H1 (cell line): Measurements from ENCODE around the gene CELSR3. TPM values are rescaled to one million over a fixed set of nuclear protein-coding genes. Genes with fewer than 3 reads are reported as not detected.

Experiments
- CTCF ChIA-PET: fragments of 300-600 bp; sonication (Branson Sonifier 250); formaldehyde crosslinking; loops from one replicate; lab custom pipeline; 2021; ENCODE audit not compliant: partially characterized antibody; lab: Charles Lee
- POLR2A ChIA-PET: fragments of 300-600 bp; sonication (Branson Sonifier 250); formaldehyde crosslinking; loops from one replicate; lab custom pipeline; 2021; ENCODE audit warnings: inconsistent platforms; ENCODE audit not compliant: partially characterized antibody; lab: Charles Lee
- DNase-seq, 2 experiments: peaks; one replicate each; pipeline versions ENCODE4 v3.0.0 to v3.0.0-alpha.2; 2010 to 2022; ENCODE audit warnings: low spot score in 2 of 2, low read depth in 1 of 2, mixed read lengths in 1 of 2
- FAIRE-seq: peaks from 2 replicates; lab custom pipeline; 2011; peaks lifted over from hg19 to GRCh38; lab: Jason Lieb, UNC
- H2AFZ ChIP-seq: 2 replicates; pipeline ENCODE4 v1.8.1; 2012; ENCODE audit warnings: low read length, inconsistent platforms
- H2AK5ac ChIP-seq: 2 replicates; pipeline ENCODE4 v1.6.1; 2013; ENCODE audit warnings: low read depth, low read length
- H2BK120ac ChIP-seq: replicated peaks from 2 replicates; pipeline ENCODE3; 2013; ENCODE audit warnings: low read depth, low read length, inconsistent platforms
- H2BK12ac ChIP-seq: 2 replicates; pipeline ENCODE4 v1.6.1; 2013; ENCODE audit warnings: low read depth, low read length
- H2BK15ac ChIP-seq: 2 replicates; pipeline ENCODE4 v1.6.1; 2013; ENCODE audit warnings: low read length
- H2BK20ac ChIP-seq: 2 replicates; pipeline ENCODE4 v1.6.1; 2013; ENCODE audit warnings: low read length
- H2BK5ac ChIP-seq: 2 replicates; pipeline ENCODE4 v1.6.1; 2013; ENCODE audit warnings: low read depth, low read length
- H3K14ac ChIP-seq: 2 replicates; pipeline ENCODE4 v1.6.1; 2013; ENCODE audit warnings: inconsistent platforms; ENCODE audit not compliant: insufficient read length
- H3K18ac ChIP-seq: 2 replicates; pipeline ENCODE4 v1.6.1; 2013; ENCODE audit warnings: low read length; ENCODE audit errors: extremely low read depth
- H3K23ac ChIP-seq: 2 replicates; pipeline ENCODE4 v1.6.1; 2013; ENCODE audit warnings: inconsistent platforms; ENCODE audit not compliant: insufficient read length
- H3K23me2 ChIP-seq: 2 replicates; pipeline ENCODE4 v1.6.1; 2013; ENCODE audit warnings: low read depth, low read length
- H3K27ac ChIP-seq: 2 replicates; pipeline ENCODE4 v1.6.1; 2011; ENCODE audit warnings: low read depth, low read length, inconsistent platforms
- H3K27me3 ChIP-seq, 4 experiments: replicated peaks in 1 of 4; 1 replicate in 1 of 4; 2 replicates in 3 of 4; pipeline versions ENCODE4 v1.6.1 to v1.8.1; 2011 to 2013; ENCODE audit warnings: low read length in 3 of 4, mild to moderate bottlenecking in 3 of 4, inconsistent platforms in 2 of 4, mixed read lengths in 2 of 4, moderate library complexity in 1 of 4; ENCODE audit not compliant: control insufficient read depth in 3 of 4, insufficient read depth in 3 of 4; ENCODE audit errors: extremely low read depth in 1 of 4
- H3K36me3 ChIP-seq, 4 experiments: 2 replicates each; pipeline versions ENCODE4 v1.6.1 to v1.8.1; 2011 to 2013; ENCODE audit warnings: mild to moderate bottlenecking in 4 of 4, low read length in 3 of 4, moderate library complexity in 2 of 4, control low read depth in 1 of 4, inconsistent platforms in 1 of 4; ENCODE audit not compliant: insufficient read depth in 4 of 4, control insufficient read depth in 2 of 4
- H3K4ac ChIP-seq: replicated peaks from 2 replicates; pipeline ENCODE3; 2013; ENCODE audit warnings: low read length, low read depth, mixed read lengths, inconsistent platforms; ENCODE audit not compliant: insufficient read length
- H3K4me1 ChIP-seq, 4 experiments: replicated peaks in 1 of 4; 1 replicate in 1 of 4; 2 replicates in 3 of 4; pipeline versions ENCODE4 v1.6.1 to v1.8.1; 2011 to 2013; ENCODE audit warnings: low read length in 3 of 4, inconsistent platforms in 2 of 4, mixed read lengths in 1 of 4; ENCODE audit not compliant: insufficient read depth in 4 of 4, control insufficient read depth in 3 of 4
- H3K4me2 ChIP-seq, 2 experiments: 2 replicates each; pipeline versions ENCODE4 v1.6.1 to v1.8.1; 2011 to 2013; ENCODE audit warnings: low read depth in 2 of 2, low read length in 2 of 2, control low read depth in 1 of 2, inconsistent platforms in 1 of 2, mild to moderate bottlenecking in 1 of 2; ENCODE audit not compliant: insufficient read depth in 1 of 2
- H3K4me3 ChIP-seq, 4 experiments: fragments of 200-600, 300-600 bp in 1 of 4; sonication (generic), shearing (Covaris generic), sonication (Bioruptor Twin) in 1 of 4; 2 replicates each; pipeline versions ENCODE4 v1.5.1 to v1.8.1; 2011 to 2016; ENCODE audit warnings: low read length in 4 of 4, low read depth in 3 of 4, control low read depth in 2 of 4, inconsistent platforms in 2 of 4, mild to moderate bottlenecking in 2 of 4, mixed read lengths in 1 of 4, moderate library complexity in 1 of 4; ENCODE audit not compliant: insufficient read depth in 2 of 4; ENCODE audit errors: extremely low read depth in 1 of 4
- H3K56ac ChIP-seq: replicated peaks from 2 replicates; pipeline ENCODE3; 2013; ENCODE audit warnings: low read depth, mild to moderate bottlenecking, mixed read lengths, low read length, inconsistent platforms; ENCODE audit not compliant: insufficient read length
- H3K79me1 ChIP-seq: 2 replicates; pipeline ENCODE4 v1.6.1; 2013; ENCODE audit warnings: low read depth, low read length, control low read depth
- H3K79me2 ChIP-seq, 2 experiments: 2 replicates each; pipeline versions ENCODE4 v1.6.1 to v1.8.1; 2012 to 2013; ENCODE audit warnings: low read length in 2 of 2, mild to moderate bottlenecking in 2 of 2, inconsistent platforms in 1 of 2; ENCODE audit not compliant: insufficient read depth in 2 of 2, control insufficient read depth in 1 of 2
- H3K9ac ChIP-seq, 4 experiments: replicated peaks in 1 of 4; 1 replicate in 1 of 4; 2 replicates in 3 of 4; pipeline versions ENCODE4 v1.6.1 to v1.8.1; 2011 to 2013; ENCODE audit warnings: low read depth in 3 of 4, low read length in 3 of 4, control low read depth in 2 of 4, mild to moderate bottlenecking in 2 of 4, moderate library complexity in 2 of 4, inconsistent platforms in 1 of 4; ENCODE audit errors: extremely low read depth in 1 of 4
- H3K9me3 ChIP-seq, 2 experiments: 2 replicates each; pipeline versions ENCODE4 v1.6.1 to v1.8.1; 2012 to 2013; ENCODE audit warnings: mild to moderate bottlenecking in 2 of 2, moderate library complexity in 2 of 2, control low read depth in 1 of 2, inconsistent platforms in 1 of 2, low read depth in 1 of 2, low read length in 1 of 2, mixed read lengths in 1 of 2; ENCODE audit not compliant: insufficient read depth in 2 of 2
- H4K20me1 ChIP-seq, 2 experiments: replicated peaks in 1 of 2; 2 replicates each; pipeline versions ENCODE3 to v1.8.1; 2011 to 2013; ENCODE audit warnings: inconsistent platforms in 2 of 2, low read length in 2 of 2, mild to moderate bottlenecking in 1 of 2; ENCODE audit not compliant: insufficient read depth in 2 of 2, control insufficient read depth in 1 of 2
- H4K5ac ChIP-seq: 2 replicates; pipeline ENCODE4 v1.6.1; 2013; ENCODE audit warnings: low read length, low read depth, mixed read lengths, inconsistent platforms; ENCODE audit not compliant: insufficient read length
- H4K8ac ChIP-seq: 2 replicates; pipeline ENCODE4 v1.8.0; 2013; ENCODE audit warnings: mild to moderate bottlenecking, moderate library complexity, low read length, inconsistent platforms; ENCODE audit not compliant: insufficient read depth; ENCODE audit errors: extremely low read depth
- H4K91ac ChIP-seq: replicated peaks from 2 replicates; pipeline ENCODE3; 2013; ENCODE audit warnings: low read length, mixed read lengths, inconsistent platforms; ENCODE audit not compliant: insufficient read length
- BACH1 ChIP-seq: IDR thresholded peaks from 2 replicates; pipeline ENCODE4 v1.6.1; 2012; ENCODE audit warnings: low read length, improper control_type of control experiment
- CBX5 ChIP-seq: fragments of 300-800, 300-1000 bp; sonication (generic); IDR thresholded peaks from 2 replicates; pipeline ENCODE4 v1.7.1; 2016; ENCODE audit warnings: antibody characterized with exemption, low read length, low read depth
- CBX8 ChIP-seq: fragments of 300-800, 300-1000 bp; sonication (generic); IDR thresholded peaks from 2 replicates; pipeline ENCODE4 v1.7.1; 2016; ENCODE audit warnings: low read depth, low read length, borderline replicate concordance
- CEBPB ChIP-seq: IDR thresholded peaks from 2 replicates; pipeline ENCODE4 v1.6.1; 2012; ENCODE audit warnings: low read depth, low read length
- FOSL1 ChIP-seq: IDR thresholded peaks from 2 replicates; pipeline ENCODE4 v1.6.1; 2011; ENCODE audit warnings: mild to moderate bottlenecking, low read depth, low read length, moderate library complexity; ENCODE audit not compliant: insufficient read depth
- GABPA ChIP-seq: IDR thresholded peaks from 2 replicates; pipeline ENCODE4 v1.6.1; 2011; ENCODE audit warnings: mild to moderate bottlenecking, low read length, moderate library complexity, borderline replicate concordance; ENCODE audit not compliant: insufficient read depth
- JUN ChIP-seq: IDR thresholded peaks from 2 replicates; pipeline ENCODE4 v1.6.1; 2011; ENCODE audit warnings: low read depth, mild to moderate bottlenecking, improper control_type of control experiment, low read length
- PHF8 ChIP-seq: fragments of 200-600 bp; sonication (generic); conservative IDR thresholded peaks from 2 replicates; pipeline ENCODE4 v1.7.1; 2012; ENCODE audit warnings: low read depth, mild to moderate bottlenecking, inconsistent platforms, low read length, moderate library complexity
- RBBP5 ChIP-seq: IDR thresholded peaks from 2 replicates; pipeline ENCODE4 v1.7.1; 2012; ENCODE audit warnings: low read depth, mild to moderate bottlenecking, inconsistent platforms, low read length, moderate library complexity, borderline replicate concordance
- SIN3A ChIP-seq, 2 experiments: IDR thresholded peaks in 1 of 2; conservative IDR thresholded peaks in 1 of 2; 2 replicates each; pipeline ENCODE4 v1.6.1; 2011 to 2012; ENCODE audit warnings: low read length in 2 of 2, improper control_type of control experiment in 1 of 2, low read depth in 1 of 2, mild to moderate bottlenecking in 1 of 2
- SIRT6 ChIP-seq: IDR thresholded peaks from one replicate; pipeline ENCODE4 v1.7.1; 2012; ENCODE audit warnings: low read length, inconsistent platforms
- WGBS, 2 experiments: shearing (Covaris generic) in 1 of 2; methylation state at CpG; one replicate each; pipeline versions ENCODE4 v1.1.6 to v1.1.7; 2013 to 2015; ENCODE audit warnings: low lambda C conversion rate in 2 of 2, mixed read lengths in 2 of 2, inconsistent platforms in 1 of 2, low coverage in 1 of 2, missing lambda C conversion rate in 1 of 2; ENCODE audit not compliant: insufficient replicate concordance in 2 of 2, insufficient coverage in 1 of 2, insufficient read length in 1 of 2; ENCODE audit errors: extremely low coverage in 1 of 2, missing lambda C conversion rate in 1 of 2; 5-methylcytosine and 5-hydroxymethylcytosine counted together
- polyA plus RNA-seq, 7 experiments: library from polyadenylated mRNA; depleted of rRNA in 3 of 7; stranded (reverse) in 5 of 7; unstranded in 2 of 7; fragments of >200 nt in 5 of 7; fragments of 200-250 nt in 2 of 7; gene quantifications; 1 replicate in 5 of 7; 2 replicates in 1 of 7; 4 replicates in 1 of 7; pipeline versions ENCODE4 v1.2.1 to v1.2.3, GENCODE V29; 2011 to 2013; ENCODE audit warnings: missing spikeins in 2 of 7, mixed read lengths in 2 of 7
- total RNA-seq: library from RNA; stranded (reverse); fragmentation: NEBNext Ultra II Directional; extraction: Animal tissue kit (Norgen Biotek cat#: 25700); gene quantifications from 2 replicates; pipeline ENCODE4 v1.2.1, GENCODE V29; 2021

Gene CELSR3
- total and polyA plus RNA-seq, 2 of the 8 experiments (the other 6 are each of a cell fraction or from before 2014, with no cell fraction given), result 11.6 to 29.5 TPM

DNA sequence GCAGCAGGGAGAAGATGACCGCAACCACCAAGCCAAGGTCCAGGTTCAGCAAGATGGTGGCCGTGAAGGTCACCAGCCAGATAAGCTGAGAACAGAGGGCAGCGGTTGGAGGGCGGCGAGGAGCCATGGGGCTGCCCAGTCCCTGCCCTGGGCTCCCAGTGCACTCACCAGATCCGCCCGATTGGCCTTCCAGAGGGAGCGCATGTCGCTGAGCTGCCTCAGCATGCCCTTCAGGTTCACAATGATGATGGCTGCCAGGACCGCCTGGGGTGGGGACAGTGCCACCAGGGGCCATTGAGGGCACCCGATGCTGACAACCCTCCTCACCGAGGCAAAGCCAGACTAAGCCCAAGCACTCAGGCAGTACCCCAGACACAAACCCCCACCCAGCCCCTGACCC is 32.8 kb downstream of the CELSR3 start:
- H3K9ac ChIP-seq, result no peak overlapping the region
- no peak overlapping the region for H4K91ac ChIP-seq
- no peak overlapping the region for H3K27ac ChIP-seq
- whole genome bisulfite sequencing, 2 experiments, result 100% methylated on average over 3 of the region's 12 CpGs; no CpG with 5 or more reads in 1 of the 2 experiments
- CTCF ChIA-PET, result interaction anchor here (1.5 to 1.6 kb wide), 2 partner anchors 56 to 68 kb away, joined by 4 to 5 read pairs; partner anchors contain the start of gene NCKIPSD
- no peak overlapping the region for H2BK120ac ChIP-seq
- peaks cover 0 to 2% (median 0%) of the 10 kb centered on the region in 4 experiments; a peak in 2 of 7 replicates for H3K4me1 ChIP-seq
- H2BK12ac ChIP-seq, result no peak overlapping the region
- no peaks in the 10 kb centered on the region for H3K9me3 ChIP-seq
- no peak overlapping the region for H3K4me3 ChIP-seq
- H2BK5ac ChIP-seq, result no peak overlapping the region
- no peak overlapping the region for H2AK5ac ChIP-seq
- no peak overlapping the region for H3K14ac ChIP-seq
- peaks cover 7% of the 10 kb centered on the region for H3K79me1 ChIP-seq
- peaks cover 20 to 59% (median 34%) of the 10 kb centered on the region in 4 experiments for H3K36me3 ChIP-seq
- POLR2A ChIA-PET, result interaction anchor here (1.5 to 2.2 kb wide), 4 partner anchors 10 to 66 kb away, joined by 3 to 7 read pairs (median 4); no protein-coding TSS in a partner anchor
- H2BK15ac ChIP-seq, result no peak overlapping the region
- peaks cover 0 to 9% of the 10 kb centered on the region in 2 experiments; a peak in 1 of 4 replicates for H3K79me2 ChIP-seq
- H3K56ac ChIP-seq, result no peak overlapping the region
- peaks cover 6 to 34% of the 10 kb centered on the region in 2 experiments for H4K20me1 ChIP-seq
- H3K4ac ChIP-seq, result no peak overlapping the region
- H2BK20ac ChIP-seq, result no peak overlapping the region
- no peak overlapping the region for H2AFZ ChIP-seq
- H3K23ac ChIP-seq, result no peak overlapping the region
- no peak for DNase-seq
- H4K5ac ChIP-seq, result no peak overlapping the region
- no peaks in the 10 kb centered on the region; a peak in 1 of 7 replicates for H3K27me3 ChIP-seq
- H3K23me2 ChIP-seq, result 0 out of 2 replicates have a peak, but pooled peaks cover 2% of the 10 kb centered on the region
- no peak overlapping the region for H3K4me2 ChIP-seq
- TF ChIP-seq CEBPB (no peak), RBBP5 (no peak), CBX5 (no peak), PHF8 (no peak), BACH1 (no peak), CBX8 (no peak), JUN (no peak), GABPA (no peak), SIRT6 (no peak), FOSL1 (no peak), SIN3A (conservative IDR thresholded peaks at IDR 0.05 in 1 of 2, IDR thresholded peaks at IDR 0.05 in 1 of 2; ENCODE audit: low read depth in 1 of 2, low read length in 2 of 2) (no peak)
- TF ChIP-seq, all 59 proteins: peak for 0
- no peak overlapping the region; the same call in 1 of the 2 replicates for H4K8ac ChIP-seq
- H3K18ac ChIP-seq, result no peak overlapping the region
- no peak for FAIRE-seq
